Prostate gland (tissue), 2 donors: ENCODE measurements around the gene EREG. TPM values are rescaled to one million over a fixed set of nuclear protein-coding genes. Genes with fewer than 3 reads are reported as not detected.

ENCODE experiments used
- DNase-seq: peaks from one replicate; pipeline ENCODE4 v3.0.0-alpha.2; 2019; ENCODE audit warnings: low spot score
- H3K27ac ChIP-seq, 2 donors: fragments of 200-600 bp; sonication (generic); 2 replicates each; pipeline ENCODE4 v1.5.1; 2017 to 2019
- H3K27me3 ChIP-seq: fragments of 200-600 bp; sonication (generic); replicated peaks from 2 replicates; pipeline ENCODE4 v1.5.1; 2019; ENCODE audit not compliant: insufficient read depth
- H3K36me3 ChIP-seq, 2 donors: fragments of 200-600 bp; sonication (generic); 1 replicate in 1 of 2; 2 replicates in 1 of 2; pipeline versions ENCODE4 v1.5.1 to v1.8.1; 2017 to 2019
- H3K4me1 ChIP-seq: fragments of 200-600 bp; sonication (generic); replicated peaks from 2 replicates; pipeline ENCODE4 v1.5.1; 2019
- H3K4me3 ChIP-seq, 2 donors: fragments of 200-600 bp; sonication (generic); 2 replicates each; pipeline ENCODE4 v1.5.1; 2017 to 2019
- H3K9me3 ChIP-seq: fragments of 200-600 bp; sonication (generic); 2 replicates; pipeline ENCODE4 v1.5.1; 2017
- CTCF ChIP-seq, 4 experiments: fragments of 200-600 bp in 2 of 4; fragments of 450-650 bp in 2 of 4; sonication (generic) in 2 of 4; IDR thresholded peaks; 1 replicate in 3 of 4; 2 replicates in 1 of 4; pipeline ENCODE4 v1.5.1; 2016 to 2019; ENCODE audit warnings: antibody characterized with exemption in 4 of 4, mild to moderate bottlenecking in 2 of 4, moderate library complexity in 2 of 4
- POLR2A ChIP-seq: fragments of 450-650 bp; IDR thresholded peaks from one replicate; pipeline ENCODE4 v1.6.1; 2016; ENCODE audit warnings: antibody characterized with exemption, mild to moderate bottlenecking
- POLR2AphosphoS5 ChIP-seq: sonication (generic); formaldehyde crosslinking; IDR thresholded peaks from one replicate; pipeline ENCODE4 v1.6.1; 2017; ENCODE audit warnings: antibody characterized with exemption
- WGBS: methylation state at CpG from one replicate; pipeline ENCODE4 v1.1.5; 2018; 5-methylcytosine and 5-hydroxymethylcytosine counted together
- intact Hi-C: fragments of 100-400 bp; cut with DNase I; formaldehyde crosslinking; loops from one replicate; pipeline ENCODE4 v1.14.2; 2022
- total RNA-seq, 2 donors: library from RNA; depleted of rRNA; stranded (reverse); fragments of >200 nt; gene quantifications; one replicate each; pipeline ENCODE4 v1.1.0, GENCODE V29; 2016

Gene EREG
- total RNA-seq, 2 donors from 2014 or later, result 0.18 to 0.51 TPM

GRCh38 chr4:74420863-74421262 is 55.9 kb downstream of the EREG start:
- no peak overlapping the region for H3K4me3 ChIP-seq
- H3K36me3 ChIP-seq, result no peaks in the 10 kb centered on the region
- TF ChIP-seq CTCF (IDR thresholded peaks at IDR 0.05) (no peak), POLR2AphosphoS5 (no peak), POLR2A (no peak)
- H3K27ac ChIP-seq, result no peak overlapping the region
- no peaks in the 10 kb centered on the region for H3K27me3 ChIP-seq
- WGBS, result 76% methylated on average over 5 of the region's 5 CpGs
- no peak for DNase-seq
- H3K9me3 ChIP-seq, result no peaks in the 10 kb centered on the region
- no peaks in the 10 kb centered on the region for H3K4me1 ChIP-seq
- intact Hi-C loops, result no loop called here

GRCh38 chr4:74423104-74423503 is 58.2 kb downstream of the EREG start:
- Histone ChIP-seq H3K36me3 (no peaks in the 10 kb centered on the region), H3K9me3 (no peaks in the 10 kb centered on the region), H3K4me1 (no peaks in the 10 kb centered on the region), H3K27me3 (no peaks in the 10 kb centered on the region), H3K4me3 (no peak overlapping the region), H3K27ac (no peak overlapping the region)
- TF ChIP-seq CTCF (IDR thresholded peaks at IDR 0.05), result no peak
- TF ChIP-seq POLR2AphosphoS5, result no peak
- TF ChIP-seq POLR2A, result no peak
- intact Hi-C loops, result no loop called here
- WGBS, result 21% methylated on average over 1 of the region's 1 CpG
- DNase-seq, result no peak

GRCh38 chr4:74424111-74424510 is 59.2 kb downstream of the EREG start:
- Histone ChIP-seq H3K4me3 (no peak overlapping the region), H3K4me1 (no peaks in the 10 kb centered on the region), H3K27ac (no peak overlapping the region), H3K27me3 (no peaks in the 10 kb centered on the region), H3K9me3 (no peaks in the 10 kb centered on the region), H3K36me3 (no peaks in the 10 kb centered on the region)
- DNase-seq, result no peak
- intact Hi-C loops, result no loop called here
- TF ChIP-seq POLR2A, result no peak
- no peak for TF ChIP-seq CTCF (IDR thresholded peaks at IDR 0.05)
- TF ChIP-seq POLR2AphosphoS5, result no peak
- 96% methylated on average over 2 of the region's 2 CpGs for WGBS

DNA sequence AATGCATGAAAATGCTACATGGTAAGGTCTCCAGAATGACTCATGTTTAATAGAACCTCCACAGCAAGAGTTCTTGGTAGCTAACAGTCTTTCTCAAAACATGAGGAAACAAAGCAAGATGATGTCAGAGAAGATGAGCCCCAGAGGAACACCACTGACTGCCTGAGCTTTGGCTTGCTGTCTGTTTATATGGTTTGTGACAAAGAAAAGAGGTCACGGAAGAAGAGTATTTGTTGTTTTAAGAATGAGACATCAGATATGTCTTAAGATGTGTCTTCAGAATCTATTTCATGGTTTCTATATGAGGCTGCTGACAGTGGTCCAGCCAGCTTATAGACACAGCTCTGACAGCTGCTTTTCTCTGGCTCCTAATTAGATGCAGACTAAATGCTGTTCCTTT is 61.2 kb downstream of the EREG start:
- Histone ChIP-seq H3K9me3 (no peaks in the 10 kb centered on the region), H3K27ac (no peak overlapping the region), H3K4me3 (no peak overlapping the region), H3K4me1 (no peaks in the 10 kb centered on the region), H3K36me3 (no peaks in the 10 kb centered on the region), H3K27me3 (no peaks in the 10 kb centered on the region)
- intact Hi-C loops, result no loop called here
- DNase-seq, result no peak
- WGBS, result 52% methylated on average over 1 of the region's 1 CpG
- TF ChIP-seq CTCF (IDR thresholded peaks at IDR 0.05) (no peak), POLR2AphosphoS5 (no peak), POLR2A (no peak)

GRCh38 chr4:74428276-74428675 is 63.3 kb downstream of the EREG start:
- Histone ChIP-seq H3K9me3 (no peaks in the 10 kb centered on the region), H3K27ac (no peak overlapping the region), H3K4me1 (no peaks in the 10 kb centered on the region), H3K36me3 (no peaks in the 10 kb centered on the region), H3K27me3 (no peaks in the 10 kb centered on the region), H3K4me3 (no peak overlapping the region)
- TF ChIP-seq POLR2A, result no peak
- no peak for TF ChIP-seq CTCF (IDR thresholded peaks at IDR 0.05)
- TF ChIP-seq POLR2AphosphoS5, result no peak
- no peak for DNase-seq
- intact Hi-C loops, result no loop called here
